HG03575 (cell line): ENCODE measurements around the gene GPR17.

Experiments used
- ATAC-seq: cut with Tn5 transposase; IDR thresholded peaks from one replicate; pipeline ENCODE4 v1.9.1; 2021; ENCODE audit not compliant: unreplicated experiment, insufficient number of reproducible peaks, low FRiP score; ENCODE audit errors: extremely low read depth

The GPR17 gene

GRCh38 chr2:127645395-127646291, at the start of gene GPR17:
GPR17 (plus strand) TSS chr2:127646153; CDS start chr2:127650736, 4,583 bp downstream.
- no peak for ATAC-seq

- no peak for ATAC-seq
Measured at GRCh38 chr2:127596311-127597045, 49.5 kb upstream of the GPR17 start.

GRCh38 chr2:127597046-127597983, 48.6 kb upstream of the GPR17 start:
- ATAC-seq, result no peak

GRCh38 chr2:127597984-127598380, 48.0 kb upstream of the GPR17 start:
- no peak for ATAC-seq

- ATAC-seq, result no peak
Measured at GRCh38 chr2:127598711-127599110, 47.2 kb upstream of the GPR17 start.

- ATAC-seq, result no peak
Measured at GRCh38 chr2:127599211-127599610, 46.7 kb upstream of the GPR17 start.

GRCh38 chr2:127604986-127605385, 41.0 kb upstream of the GPR17 start:
- ATAC-seq, result no peak

GRCh38 chr2:127605691-127606263, 40.2 kb upstream of the GPR17 start:
- no peak for ATAC-seq

- ATAC-seq, result no peak
Measured at GRCh38 chr2:127606625-127607398, 39.1 kb upstream of the GPR17 start.

GRCh38 chr2:127607399-127607908, 38.5 kb upstream of the GPR17 start:
- no peak for ATAC-seq

- ATAC-seq, result no peak
Measured at GRCh38 chr2:127608061-127609030, 37.6 kb upstream of the GPR17 start.

- no peak for ATAC-seq
Measured at GRCh38 chr2:127609031-127609751, 36.8 kb upstream of the GPR17 start.

- no peak for ATAC-seq
Measured at GRCh38 chr2:127609818-127610217, 36.1 kb upstream of the GPR17 start.

- no peak for ATAC-seq
Measured at GRCh38 chr2:127610561-127610960, 35.4 kb upstream of the GPR17 start.

GRCh38 chr2:127611076-127611925, 34.7 kb upstream of the GPR17 start:
- no peak for ATAC-seq
